ENCODE data around the gene PSORS1C2.
A peak's percentile ranks its signal among the peaks of the same experiment; 100 is the strongest.
"Not testable (repeated sequence)": the region's sequence is repeated elsewhere in the genome, so short reads cannot be mapped to it uniquely, and the experiment has no call there.

Gene PSORS1C2

DNA sequence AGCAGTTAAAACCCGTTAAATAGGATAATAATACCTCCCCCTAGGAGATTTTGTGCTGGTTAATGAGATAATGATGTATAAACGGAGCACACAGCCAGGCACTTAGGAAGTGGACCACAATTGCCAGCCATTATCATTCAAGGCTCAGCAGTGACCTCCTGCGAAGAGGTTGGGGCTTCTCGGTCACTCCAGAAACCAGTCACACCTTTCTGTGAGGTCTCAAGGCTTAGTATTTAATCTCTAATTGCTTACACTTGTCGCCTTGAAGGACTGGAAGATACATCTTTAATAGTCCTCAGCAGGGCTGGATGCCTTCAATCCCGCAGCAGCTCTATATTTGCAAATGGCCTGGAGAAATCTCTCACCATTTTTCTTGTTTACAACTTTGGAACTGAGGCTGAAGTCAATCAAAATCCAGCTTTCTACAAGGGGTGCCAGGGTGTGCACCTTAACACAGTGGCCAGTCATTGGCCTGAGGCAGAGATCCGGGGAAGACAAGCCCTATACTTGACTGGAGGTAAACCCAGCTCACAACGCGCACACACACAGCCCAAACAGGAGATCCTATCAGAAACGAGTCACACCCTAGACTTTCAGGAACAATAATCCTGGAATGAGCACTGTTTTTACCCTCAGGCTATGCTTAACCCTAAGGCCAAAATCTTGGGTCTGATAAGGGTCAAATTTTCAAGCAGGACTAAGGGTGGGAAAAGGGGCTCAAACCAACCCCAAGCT is 30.4 kb upstream of the PSORS1C2 start:
- H3K9me3 ChIP-seq (ENCODE audit: insufficient read depth, low read length) = no peaks in the 10 kb centered on the region
- peaks cover 4% of the 10 kb centered on the region for H3K36me3 ChIP-seq (replicated peaks; ENCODE audit: low read depth, low read length)
- peaks cover 64% of the 10 kb centered on the region for H3K79me2 ChIP-seq (ENCODE audit: low read length)
- H3K4me2 ChIP-seq (ENCODE audit: low read length) = no peak overlapping the region
- TF ChIP-seq, protein P1, sequence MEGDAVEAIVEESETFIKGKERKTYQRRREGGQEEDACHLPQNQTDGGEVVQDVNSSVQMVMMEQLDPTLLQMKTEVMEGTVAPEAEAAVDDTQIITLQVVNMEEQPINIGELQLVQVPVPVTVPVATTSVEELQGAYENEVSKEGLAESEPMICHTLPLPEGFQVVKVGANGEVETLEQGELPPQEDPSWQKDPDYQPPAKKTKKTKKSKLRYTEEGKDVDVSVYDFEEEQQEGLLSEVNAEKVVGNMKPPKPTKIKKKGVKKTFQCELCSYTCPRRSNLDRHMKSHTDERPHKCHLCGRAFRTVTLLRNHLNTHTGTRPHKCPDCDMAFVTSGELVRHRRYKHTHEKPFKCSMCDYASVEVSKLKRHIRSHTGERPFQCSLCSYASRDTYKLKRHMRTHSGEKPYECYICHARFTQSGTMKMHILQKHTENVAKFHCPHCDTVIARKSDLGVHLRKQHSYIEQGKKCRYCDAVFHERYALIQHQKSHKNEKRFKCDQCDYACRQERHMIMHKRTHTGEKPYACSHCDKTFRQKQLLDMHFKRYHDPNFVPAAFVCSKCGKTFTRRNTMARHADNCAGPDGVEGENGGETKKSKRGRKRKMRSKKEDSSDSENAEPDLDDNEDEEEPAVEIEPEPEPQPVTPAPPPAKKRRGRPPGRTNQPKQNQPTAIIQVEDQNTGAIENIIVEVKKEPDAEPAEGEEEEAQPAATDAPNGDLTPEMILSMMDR (IDR thresholded peaks at IDR 0.05; ENCODE audit: low read depth, low read length) = no peak
- TF ChIP-seq EZH2phosphoT487 (IDR thresholded peaks at IDR 0.05; ENCODE audit: low read depth) = no peak
- no peak overlapping the region for H2AFZ ChIP-seq (ENCODE audit: low read depth, low read length)
- no peak overlapping the region for H3K4me3 ChIP-seq (ENCODE audit: low read length)
- H3K27me3 ChIP-seq (ENCODE audit: low read depth, low read length) = no peaks in the 10 kb centered on the region
- no peak overlapping the region for H3K9ac ChIP-seq (ENCODE audit: low read length)
- H3K27ac ChIP-seq (ENCODE audit: low read length) = no peak overlapping the region; the same call in 1 of the 2 replicates
- H4K20me1 ChIP-seq (ENCODE audit: insufficient read depth, low read length) = no peaks in the 10 kb centered on the region
- H3K4me1 ChIP-seq (ENCODE audit: low read length) = peaks cover 38% of the 10 kb centered on the region

DNA sequence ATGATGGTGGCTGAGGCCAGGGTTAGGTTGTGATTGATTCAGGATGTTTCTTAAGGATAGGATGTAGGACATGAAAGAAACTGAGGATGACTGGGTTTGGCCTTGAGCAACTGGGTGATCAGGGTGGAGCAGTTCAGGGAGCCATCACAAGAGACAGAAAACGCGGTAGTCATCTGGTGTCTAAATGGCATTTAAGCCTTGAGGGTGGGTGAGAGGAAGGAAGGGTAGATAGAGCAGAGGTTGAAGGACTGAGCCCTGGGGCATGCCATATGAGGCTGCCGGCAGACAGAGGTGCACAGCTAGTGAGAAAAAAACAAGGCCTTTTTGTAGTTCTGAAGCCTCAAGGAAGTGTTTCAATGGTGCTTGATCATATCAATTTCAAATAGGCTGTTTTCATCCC is 29.7 kb upstream of the PSORS1C2 start:
- peaks cover 4% of the 10 kb centered on the region for H3K36me3 ChIP-seq (replicated peaks; ENCODE audit: low read depth, low read length)
- no peak overlapping the region for H3K9ac ChIP-seq (ENCODE audit: low read length)
- TF ChIP-seq EZH2phosphoT487 (IDR thresholded peaks at IDR 0.05; ENCODE audit: low read depth) = no peak
- TF ChIP-seq, protein P1 (IDR thresholded peaks at IDR 0.05; ENCODE audit: low read depth, low read length) = no peak
- H3K27ac ChIP-seq (ENCODE audit: low read length) = no peak overlapping the region
- no peak overlapping the region for H3K4me3 ChIP-seq (ENCODE audit: low read length)
- no peak overlapping the region for H2AFZ ChIP-seq (ENCODE audit: low read depth, low read length)
- H3K9me3 ChIP-seq (ENCODE audit: insufficient read depth, low read length) = no peaks in the 10 kb centered on the region
- H3K79me2 ChIP-seq (ENCODE audit: low read length) = peaks cover 64% of the 10 kb centered on the region
- H4K20me1 ChIP-seq (ENCODE audit: insufficient read depth, low read length) = no peaks in the 10 kb centered on the region
- peaks cover 45% of the 10 kb centered on the region for H3K4me1 ChIP-seq (ENCODE audit: low read length)
- no peaks in the 10 kb centered on the region for H3K27me3 ChIP-seq (ENCODE audit: low read depth, low read length)
- H3K4me2 ChIP-seq (ENCODE audit: low read length) = no peak overlapping the region

DNA sequence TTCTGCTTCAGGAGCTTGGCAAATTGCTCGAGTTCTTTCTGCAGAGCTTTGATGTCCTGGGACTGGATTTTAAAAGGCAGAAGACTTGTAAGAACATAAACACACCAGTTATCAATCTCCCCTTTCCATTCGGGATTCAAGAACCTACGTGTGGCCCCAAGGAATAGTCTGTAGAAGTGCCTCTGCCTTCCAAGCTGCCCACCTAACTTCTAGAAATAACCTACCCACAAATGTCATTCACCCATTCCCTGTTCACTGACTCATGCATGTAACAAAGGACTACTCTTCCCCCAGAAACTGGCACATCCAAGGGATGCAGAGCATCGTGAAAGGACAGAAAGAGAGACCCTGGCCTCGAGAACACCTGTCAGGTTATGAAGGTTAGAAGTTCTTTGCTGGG is 27.1 kb upstream of the PSORS1C2 start:
- Histone ChIP-seq H2AFZ (ENCODE audit: low read depth, low read length) (no peak overlapping the region), H3K4me1 (ENCODE audit: low read length) (peaks cover 54% of the 10 kb centered on the region), H3K9me3 (ENCODE audit: insufficient read depth, low read length) (no peaks in the 10 kb centered on the region), H3K27me3 (ENCODE audit: low read depth, low read length) (no peaks in the 10 kb centered on the region), H4K20me1 (ENCODE audit: insufficient read depth, low read length) (no peaks in the 10 kb centered on the region), H3K79me2 (ENCODE audit: low read length) (peaks cover 65% of the 10 kb centered on the region), H3K9ac (ENCODE audit: low read length) (peak overlapping the region; percentile 95), H3K4me3 (ENCODE audit: low read length) (peak overlapping the region; percentile 77), H3K36me3 (replicated peaks; ENCODE audit: low read depth, low read length) (peaks cover 20% of the 10 kb centered on the region), H3K4me2 (ENCODE audit: low read length) (peak overlapping the region; percentile 85), H3K27ac (ENCODE audit: low read length) (peak overlapping the region; percentile 98)
- TF ChIP-seq, protein P1 (IDR thresholded peaks at IDR 0.05; ENCODE audit: low read depth, low read length) = no peak
- TF ChIP-seq EZH2phosphoT487 (IDR thresholded peaks at IDR 0.05; ENCODE audit: low read depth) = no peak

DNA sequence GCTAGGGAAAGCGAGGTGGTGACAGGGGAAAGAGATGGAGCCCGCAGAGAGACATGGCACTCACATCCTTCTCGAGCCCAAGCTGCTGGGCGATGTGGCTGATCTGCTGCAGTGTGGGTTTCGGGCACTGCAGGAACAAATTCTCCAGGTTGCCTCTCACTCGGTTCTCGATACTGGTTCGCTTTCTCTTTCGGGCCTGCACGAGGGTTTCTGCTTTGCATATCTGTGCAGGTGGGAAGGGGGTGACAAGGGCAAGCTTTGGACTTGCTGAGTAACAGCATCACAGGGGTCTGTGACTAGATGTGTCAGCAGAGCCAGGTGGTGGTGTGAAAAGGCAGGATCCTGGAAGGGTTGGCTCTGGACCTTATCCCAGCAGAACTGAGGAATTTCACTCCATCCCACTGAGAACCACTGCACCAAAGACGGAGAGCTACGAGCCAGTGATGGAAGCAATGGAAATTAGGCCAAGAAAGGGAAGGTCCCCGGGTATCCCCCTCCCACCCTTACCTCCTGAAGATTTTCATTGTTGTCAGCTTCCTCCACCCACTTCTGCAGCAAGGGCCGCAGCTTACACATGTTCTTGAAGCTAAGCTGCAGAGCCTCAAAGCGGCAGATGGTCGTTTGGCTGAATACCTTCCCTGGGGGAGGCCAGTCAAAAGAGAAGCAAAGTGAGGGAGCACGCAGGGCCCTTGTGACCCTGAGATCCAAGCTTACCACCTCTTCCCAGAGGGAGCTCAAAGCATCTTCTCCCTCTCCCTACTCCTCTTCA is 26.4 kb upstream of the PSORS1C2 start:
- H3K27me3 ChIP-seq (ENCODE audit: low read depth, low read length); H3K9me3 ChIP-seq (ENCODE audit: insufficient read depth, low read length); H2AFZ ChIP-seq (ENCODE audit: low read depth, low read length); H4K20me1 ChIP-seq (ENCODE audit: insufficient read depth, low read length): not testable (repeated sequence)
- H3K79me2 ChIP-seq (ENCODE audit: low read length) = peaks cover 68% of the 10 kb centered on the region
- peak overlapping the region; percentile 95 for H3K9ac ChIP-seq (ENCODE audit: low read length)
- H3K4me1 ChIP-seq (ENCODE audit: low read length) = peaks cover 57% of the 10 kb centered on the region
- peak overlapping the region; percentile 98 for H3K27ac ChIP-seq (ENCODE audit: low read length)
- H3K4me3 ChIP-seq (ENCODE audit: low read length) = peak overlapping the region; percentile 77
- peak overlapping the region; percentile 85 for H3K4me2 ChIP-seq (ENCODE audit: low read length)
- peaks cover 20% of the 10 kb centered on the region for H3K36me3 ChIP-seq (replicated peaks; ENCODE audit: low read depth, low read length)

DNA sequence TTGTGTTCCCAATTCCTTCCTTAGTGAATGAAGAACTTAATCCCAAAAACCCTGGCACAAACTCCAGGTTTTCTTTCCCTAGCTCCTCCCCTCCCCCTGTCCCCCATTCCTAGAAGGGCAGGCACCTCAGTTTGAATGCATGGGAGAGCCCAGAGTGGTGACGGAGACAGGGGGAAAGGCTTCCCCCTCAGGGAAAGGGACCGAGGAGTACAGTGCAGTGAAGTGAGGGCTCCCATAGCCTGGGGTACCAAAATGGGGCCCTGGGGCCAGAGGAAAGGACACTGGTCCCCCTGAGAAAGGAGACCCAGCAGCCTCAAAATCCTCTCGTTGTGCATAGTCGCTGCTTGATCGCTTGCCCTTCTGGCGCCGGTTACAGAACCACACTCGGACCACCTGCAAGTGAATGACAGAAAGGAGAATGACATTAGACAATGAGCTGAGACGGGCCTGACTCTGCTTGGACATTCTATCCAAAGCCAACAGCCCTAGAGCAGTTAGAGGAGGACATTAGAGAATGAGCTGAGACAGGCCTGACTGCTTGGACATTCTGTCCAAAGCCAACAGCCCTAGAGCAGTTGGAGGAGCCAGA is 25.7 kb upstream of the PSORS1C2 start:
- Histone ChIP-seq H3K79me2 (ENCODE audit: low read length) (peaks cover 75% of the 10 kb centered on the region), H3K36me3 (replicated peaks; ENCODE audit: low read depth, low read length) (peaks cover 24% of the 10 kb centered on the region), H3K9ac (ENCODE audit: low read length) (peak overlapping the region; percentile 95), H3K4me1 (ENCODE audit: low read length) (peaks cover 62% of the 10 kb centered on the region), H3K4me3 (ENCODE audit: low read length) (peak overlapping the region; percentile 77), H3K27ac (ENCODE audit: low read length) (peak overlapping the region; percentile 98), H3K4me2 (ENCODE audit: low read length) (peak overlapping the region; percentile 85)
- H3K9me3 ChIP-seq (ENCODE audit: insufficient read depth, low read length); H4K20me1 ChIP-seq (ENCODE audit: insufficient read depth, low read length); H2AFZ ChIP-seq (ENCODE audit: low read depth, low read length); H3K27me3 ChIP-seq (ENCODE audit: low read depth, low read length): not testable (repeated sequence)
